ENCODE data around the gene KRTAP5-2.
"Not testable (repeated sequence)": the region's sequence is repeated elsewhere in the genome, so short reads cannot be mapped to it uniquely, and the experiment has no call there.

KRTAP5-2 gene

DNA sequence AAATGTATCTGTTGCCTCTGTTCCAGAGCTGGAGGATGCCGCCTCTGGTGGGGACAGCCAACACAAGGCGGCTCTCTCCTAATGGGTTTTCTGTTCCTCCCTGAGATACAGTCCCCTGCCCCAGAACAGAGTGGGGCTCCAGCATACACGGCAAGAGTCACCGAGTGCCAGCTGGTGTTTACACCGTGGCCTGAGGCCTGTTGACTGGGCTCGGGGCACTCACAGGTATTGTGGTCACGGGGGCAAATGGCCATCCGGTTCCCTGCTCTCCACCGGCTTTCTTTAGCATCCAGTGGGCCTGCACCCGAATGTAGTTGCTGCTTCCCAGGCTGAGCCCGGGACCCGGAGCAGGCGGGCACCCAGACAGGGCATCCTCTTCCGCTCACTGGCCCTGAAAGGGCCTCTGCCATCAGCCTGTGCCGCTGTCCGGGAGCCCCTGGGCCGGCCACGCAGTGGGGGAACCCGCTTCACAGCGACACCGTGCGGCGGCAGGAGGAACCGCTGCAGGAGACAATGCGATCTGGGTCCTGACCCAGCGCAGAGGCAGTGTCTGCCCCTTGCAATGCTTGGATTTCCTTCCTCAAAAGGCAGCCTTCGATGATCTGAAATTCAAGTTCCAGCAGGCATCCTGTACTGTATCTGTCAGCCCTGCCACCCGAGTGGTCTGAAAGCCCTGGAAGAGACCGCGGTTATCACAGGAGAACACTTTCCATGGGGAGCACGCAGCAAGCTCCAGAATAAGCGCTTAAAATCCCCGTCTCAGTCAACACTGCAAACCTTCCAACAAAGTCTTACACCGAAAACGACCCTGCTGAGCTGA, 30.6 kb upstream of the KRTAP5-2 start:
- peak; percentile 27 for DNase-seq (ENCODE audit: low spot score)

DNA sequence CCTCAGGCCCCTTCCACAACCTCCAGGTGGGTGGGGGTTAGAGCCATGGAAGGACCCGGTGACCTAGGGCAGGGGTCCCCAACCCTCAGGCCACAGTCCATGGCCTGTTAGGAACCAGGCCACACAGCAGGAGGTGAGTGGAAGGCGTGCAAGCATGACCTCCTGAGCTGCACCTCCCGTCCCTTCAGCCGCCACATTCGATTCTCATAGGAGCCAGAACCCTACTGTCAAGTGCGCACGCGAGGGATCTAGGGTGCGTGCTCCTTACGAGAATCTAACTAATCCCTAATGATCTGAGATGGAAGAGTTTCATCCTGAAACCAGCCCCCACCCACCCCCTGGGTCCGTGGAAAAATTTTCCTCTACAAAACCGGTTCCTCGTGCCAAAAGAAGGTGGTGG, 27.4 kb upstream of the KRTAP5-2 start:
- no peak for DNase-seq (ENCODE audit: low spot score)

DNA sequence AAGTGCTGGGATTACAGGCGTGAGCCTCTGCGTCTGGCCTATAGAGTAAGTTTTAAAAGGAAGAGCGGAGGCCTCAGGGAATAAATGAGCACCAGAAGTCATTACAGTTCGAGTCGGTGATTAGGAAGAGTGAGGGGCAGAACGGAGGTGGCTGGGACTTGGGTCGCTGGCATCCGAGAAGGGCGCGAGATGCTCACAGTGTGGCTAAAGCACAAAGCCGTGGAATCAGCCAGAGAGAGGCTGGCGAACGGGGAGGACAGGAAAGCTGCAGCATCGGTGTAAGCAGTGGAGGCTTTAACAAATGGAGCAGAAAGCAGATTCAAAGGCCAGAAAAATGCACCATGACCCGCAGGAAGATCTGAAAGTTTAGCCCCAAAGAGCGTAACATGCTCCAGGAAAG, 26.5 kb upstream of the KRTAP5-2 start:
- DNase-seq (ENCODE audit: low spot score): no peak

DNA sequence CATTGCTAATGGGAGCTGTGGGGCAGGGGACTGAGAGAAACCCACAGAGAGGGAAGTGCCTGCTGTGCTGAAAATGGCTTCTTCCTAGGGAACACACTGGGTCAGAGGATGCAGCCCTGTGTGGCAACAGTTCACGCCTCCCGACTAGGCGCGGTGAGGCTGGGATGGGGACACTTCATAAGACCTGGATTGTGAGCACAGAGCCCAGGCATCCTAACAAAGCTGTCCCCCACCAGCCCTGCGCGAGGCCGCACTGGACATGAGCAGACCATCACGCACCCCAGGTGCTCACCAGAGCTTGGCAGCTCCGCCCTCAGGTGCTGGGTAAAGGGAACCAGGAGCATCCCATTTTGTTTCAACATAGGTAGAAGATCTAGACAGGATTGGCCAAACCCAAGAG, 25.6 kb upstream of the KRTAP5-2 start:
- DNase-seq (ENCODE audit: low spot score): no peak

DNA sequence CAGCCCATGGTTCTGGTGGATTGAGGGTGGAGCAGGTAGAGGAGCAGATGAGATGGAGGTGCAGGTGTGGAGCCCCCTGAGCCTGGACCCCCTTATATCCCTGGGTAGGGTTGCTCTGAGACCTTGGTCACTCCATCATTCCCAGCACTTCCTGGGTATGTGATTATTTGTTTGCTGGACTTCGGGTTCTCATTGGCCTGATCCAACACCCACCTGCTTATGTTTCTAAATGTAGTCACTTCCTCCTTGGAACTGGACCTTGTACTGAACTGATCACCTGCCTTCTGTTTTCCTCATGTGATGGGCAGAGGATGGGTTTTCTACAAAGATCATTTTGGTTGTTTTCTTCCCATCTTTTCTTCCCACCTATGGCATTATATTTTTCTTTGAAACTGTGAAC, 24.0 kb upstream of the KRTAP5-2 start, which contains the start of gene KRTAP5-4:
KRTAP5-4 (minus strand) TSS at position 53 of the 400 bp plus-strand sequence; CDS start at position 8, 45 bp downstream.
- no peak for DNase-seq (ENCODE audit: low spot score)

DNA sequence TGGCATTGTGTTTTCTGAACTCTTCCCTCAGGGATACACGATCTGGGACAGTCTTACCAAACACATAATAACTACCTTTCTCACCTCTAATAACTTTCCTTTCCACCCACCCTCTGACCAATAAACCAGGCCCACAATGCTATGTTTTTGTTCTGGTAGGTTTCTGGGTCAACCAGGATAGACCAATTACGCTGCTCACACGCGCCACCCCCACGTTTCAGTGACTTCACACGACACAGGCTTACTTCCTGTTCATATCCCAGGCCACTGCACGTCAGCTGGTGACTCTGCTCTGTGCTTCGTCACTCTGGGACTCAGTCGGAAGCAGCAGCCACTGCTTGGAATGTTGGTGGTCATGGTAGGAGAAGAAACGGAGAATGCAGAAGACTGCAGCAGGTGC, 21.4 kb upstream of the KRTAP5-2 start:
- peak; percentile 65 for DNase-seq (ENCODE audit: low spot score)

DNA sequence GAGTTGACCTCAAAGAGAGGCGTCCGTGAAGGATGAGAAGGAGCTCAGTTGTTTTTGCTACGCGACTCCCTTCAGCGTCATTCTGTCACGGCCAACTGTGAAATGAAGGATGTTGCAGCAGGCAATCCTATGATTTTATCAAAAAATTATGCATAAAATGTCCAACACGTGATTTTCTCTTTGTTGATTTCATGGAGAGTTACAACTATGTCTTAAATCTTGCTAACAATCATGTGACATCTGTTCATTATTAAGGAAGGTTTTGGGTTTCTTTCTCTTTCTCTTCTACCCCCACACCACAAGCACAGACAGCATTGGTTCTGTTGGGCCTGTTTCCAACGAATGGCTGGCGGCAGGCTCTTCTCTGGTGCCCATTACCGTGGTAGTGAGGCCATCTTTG, 20.1 kb upstream of the KRTAP5-2 start:
- no peak for DNase-seq (ENCODE audit: low spot score)

DNA sequence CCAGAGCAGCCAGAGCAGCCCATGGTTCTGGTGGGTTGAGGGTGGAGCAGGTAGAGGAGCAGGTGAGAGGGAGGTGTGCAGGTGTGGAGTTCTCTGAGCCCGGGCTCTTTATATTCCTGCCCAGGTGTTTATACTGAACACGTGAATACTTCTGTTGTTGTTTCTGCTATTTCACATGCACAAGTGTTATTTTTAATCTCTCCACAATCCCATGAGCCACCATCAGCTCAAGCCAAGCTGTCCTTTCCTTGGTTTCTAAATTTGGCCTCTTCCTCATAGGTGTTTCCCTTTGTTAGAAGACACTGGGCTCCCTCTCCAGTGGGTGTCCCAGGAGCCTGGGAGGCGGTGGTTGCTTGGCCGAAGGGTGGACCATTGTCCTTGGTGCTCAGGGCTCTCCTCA, 10.3 kb upstream of the KRTAP5-2 start, which contains the start of gene KRTAP5-3:
KRTAP5-3 (minus strand) TSS at position 101 of the 400 bp plus-strand sequence; CDS start at position 23, 78 bp downstream.
- no peak for DNase-seq (ENCODE audit: low spot score)

DNA sequence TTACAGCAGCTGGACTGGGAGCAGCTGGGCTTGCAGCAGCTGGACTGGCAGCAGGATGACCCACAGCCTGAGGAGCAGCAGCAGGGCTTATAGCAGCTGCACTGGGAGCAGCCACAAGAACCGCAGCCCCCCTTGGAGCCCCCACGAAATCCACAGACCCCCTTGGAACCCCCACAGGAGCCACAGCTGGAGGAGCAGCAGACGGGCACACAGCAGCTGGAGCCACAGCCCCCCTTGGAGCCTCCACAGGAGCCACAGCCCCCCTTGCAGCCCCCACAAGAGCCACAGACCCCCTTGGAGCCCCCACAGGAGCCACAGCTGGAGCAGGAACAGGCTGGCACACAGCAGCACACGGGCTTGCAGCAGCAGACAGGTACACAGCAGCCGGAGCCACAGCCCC, 9.8 kb upstream of the KRTAP5-2 start:
- not testable (repeated sequence) for DNase-seq (ENCODE audit: low spot score)

DNA sequence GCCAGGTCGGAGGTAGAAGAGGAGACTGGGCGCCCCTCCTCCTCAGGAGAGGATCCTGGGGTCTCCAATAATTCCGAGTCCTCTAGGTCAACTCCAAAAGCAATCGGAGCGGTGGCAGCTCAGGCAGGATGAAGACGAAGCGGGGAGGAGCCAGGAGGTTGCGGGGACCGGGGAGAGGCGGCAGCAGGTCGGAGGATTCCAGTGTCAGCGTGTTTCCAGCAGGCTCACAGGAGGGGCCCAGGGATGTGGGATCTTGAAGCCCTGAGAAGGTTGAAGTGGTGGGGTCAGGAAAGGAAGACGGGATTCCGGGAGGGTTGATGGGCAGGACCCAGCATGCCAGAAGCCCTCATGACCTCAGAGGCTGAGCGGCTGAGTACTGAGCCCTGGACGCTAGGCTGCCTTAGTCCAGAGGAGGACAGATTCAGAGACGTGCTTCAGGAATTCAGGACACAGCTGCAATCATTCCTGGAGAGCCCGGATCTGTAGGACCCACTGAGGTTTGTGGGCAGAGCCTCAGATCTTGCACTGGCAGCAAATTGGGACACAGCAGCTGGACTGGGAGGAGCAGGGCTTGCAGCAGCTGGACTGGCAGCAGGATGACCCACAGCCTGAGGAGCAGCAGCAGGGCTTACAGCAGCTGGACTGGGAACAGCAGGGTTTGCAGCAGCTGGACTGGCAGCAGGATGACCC, 9.2 kb upstream of the KRTAP5-2 start:
- DNase-seq (ENCODE audit: low spot score): not testable (repeated sequence)

DNA sequence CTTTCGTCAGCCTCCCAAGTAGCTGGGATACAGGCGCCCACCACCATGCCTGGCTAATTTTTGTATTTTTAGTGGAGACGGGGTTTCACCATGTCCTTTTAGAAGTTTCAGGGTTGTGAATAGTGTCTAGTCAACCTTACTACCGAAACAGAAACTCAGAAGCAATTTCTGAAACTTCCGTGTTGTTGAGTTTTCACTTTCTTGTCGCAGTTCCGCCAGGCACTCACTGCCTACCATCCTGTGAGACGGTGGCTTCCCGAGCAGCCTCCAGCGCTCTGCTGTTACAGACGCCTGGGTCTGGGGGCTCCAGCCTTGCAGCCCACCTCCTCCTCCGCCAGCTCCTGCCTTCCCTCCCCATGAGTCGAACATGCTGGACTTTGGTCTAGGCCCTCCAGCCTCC, 7.8 kb upstream of the KRTAP5-2 start:
- DNase-seq (ENCODE audit: low spot score): not testable (repeated sequence)

DNA sequence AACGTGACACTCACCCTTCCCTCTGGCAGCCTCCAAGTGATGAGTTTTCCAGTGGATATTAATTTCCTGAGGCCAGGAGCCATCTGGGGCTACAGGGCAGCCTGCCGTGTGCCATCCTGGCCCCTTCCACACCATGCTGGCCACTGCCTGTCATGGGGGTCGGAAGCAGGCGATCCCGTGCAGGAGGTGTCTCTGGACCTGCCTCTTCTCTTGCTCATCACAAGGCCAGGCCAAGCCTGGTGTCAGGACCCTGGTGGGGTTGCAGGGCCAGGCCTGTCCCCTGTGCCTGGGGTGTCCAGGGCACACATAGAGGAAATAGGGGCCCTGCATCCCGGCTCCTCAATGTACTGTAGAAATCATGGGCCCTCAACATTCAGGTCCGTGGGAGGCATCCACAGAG, 6.6 kb upstream of the KRTAP5-2 start:
- no peak for DNase-seq (ENCODE audit: low spot score)

DNA sequence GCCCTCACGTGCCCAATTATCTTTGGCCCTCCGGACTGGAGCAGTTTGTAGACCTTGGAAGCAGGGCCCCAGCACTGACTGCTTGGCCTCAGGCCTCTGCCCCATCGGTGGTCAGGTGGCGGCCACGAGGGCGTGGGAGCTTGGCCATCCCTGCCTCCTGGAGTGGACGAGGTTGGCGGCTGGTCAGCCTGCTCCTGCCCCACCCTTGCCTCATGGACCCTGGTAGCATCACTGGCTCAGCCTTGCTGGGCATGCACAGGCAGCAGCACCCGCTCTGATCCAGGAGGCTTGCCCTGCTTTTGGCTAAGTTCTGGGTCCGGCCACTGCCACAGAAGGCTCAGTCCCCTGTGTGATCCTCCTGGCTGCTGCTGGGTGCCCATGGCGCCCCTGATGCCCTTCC, 6.1 kb upstream of the KRTAP5-2 start:
- no peak for DNase-seq (ENCODE audit: low spot score)

DNA sequence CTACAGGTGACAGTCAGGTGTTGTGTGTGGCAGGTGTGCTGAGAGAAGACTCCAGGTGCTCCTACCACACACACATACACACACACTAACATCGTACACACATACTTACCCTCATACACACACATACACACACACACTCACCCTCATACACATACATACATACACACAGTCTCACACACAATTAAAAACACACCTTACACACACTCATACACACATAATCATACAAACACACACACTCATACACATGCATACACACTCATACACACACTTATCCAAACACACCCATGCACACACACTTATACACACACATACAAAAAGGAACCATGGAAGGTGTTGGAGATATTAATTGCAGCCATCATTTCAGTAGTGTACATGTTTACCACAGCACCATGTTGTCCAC, 5.5 kb upstream of the KRTAP5-2 start:
- no peak for DNase-seq (ENCODE audit: low spot score)

DNA sequence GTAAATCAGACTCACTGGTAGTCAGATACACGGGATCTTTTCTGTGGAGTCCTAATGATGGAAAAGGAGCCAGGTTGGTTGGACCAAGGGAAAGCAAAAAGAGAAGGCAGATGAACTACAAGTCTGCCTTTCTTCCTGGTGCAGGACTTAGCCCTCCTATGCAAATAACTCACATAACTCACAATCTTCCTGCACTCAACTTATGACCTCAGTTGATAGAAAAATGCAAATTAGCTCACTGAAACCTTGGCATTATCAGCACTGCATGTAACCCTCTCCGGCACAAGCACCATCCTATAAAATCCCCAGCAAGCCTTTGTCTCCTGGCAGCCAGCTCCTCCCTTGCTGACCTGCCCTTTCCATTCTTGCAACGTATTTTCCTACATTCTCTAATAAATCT, 3.6 kb upstream of the KRTAP5-2 start:
- not testable (repeated sequence) for DNase-seq (ENCODE audit: low spot score)

DNA sequence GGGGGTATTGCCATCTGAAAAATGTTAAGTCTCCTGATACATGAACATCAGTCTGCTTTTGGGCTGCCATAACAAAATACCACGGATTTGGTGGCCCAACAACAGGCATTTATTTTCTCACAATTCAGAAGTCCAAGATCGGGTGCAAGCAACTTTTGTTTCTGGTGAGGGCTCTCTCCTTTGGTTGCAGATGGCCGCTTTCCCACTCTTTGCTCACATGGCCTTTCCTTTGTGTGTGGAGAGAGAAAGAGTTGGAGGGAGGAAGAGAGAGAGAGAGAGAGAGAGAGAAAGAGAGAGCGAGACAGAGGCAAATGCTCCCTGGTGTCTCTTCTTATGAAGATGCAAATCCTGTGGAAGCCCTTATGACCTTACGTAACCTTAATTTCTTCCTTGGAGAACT, 2.5 kb upstream of the KRTAP5-2 start:
- DNase-seq (ENCODE audit: low spot score): no peak

DNA sequence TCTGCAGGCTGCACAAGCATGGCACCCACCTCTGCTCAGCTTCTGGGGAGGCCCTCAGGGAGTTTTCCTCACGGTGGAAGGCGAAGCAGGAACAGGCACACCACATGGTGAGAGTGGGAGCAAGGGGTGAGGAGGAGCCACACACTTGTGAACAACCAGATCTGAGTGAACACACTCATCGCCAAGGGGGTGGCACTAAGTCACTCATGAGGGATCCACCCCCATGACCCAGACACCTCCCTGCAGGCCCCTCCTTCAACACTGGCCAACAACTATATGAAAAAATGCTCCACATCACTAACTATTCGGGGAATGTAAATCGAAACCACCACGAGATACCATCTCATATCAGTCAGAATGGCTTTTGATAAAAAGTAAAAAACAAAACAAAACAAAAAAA, 722 bp upstream of the KRTAP5-2 start:
- no peak for DNase-seq (ENCODE audit: low spot score)

DNA sequence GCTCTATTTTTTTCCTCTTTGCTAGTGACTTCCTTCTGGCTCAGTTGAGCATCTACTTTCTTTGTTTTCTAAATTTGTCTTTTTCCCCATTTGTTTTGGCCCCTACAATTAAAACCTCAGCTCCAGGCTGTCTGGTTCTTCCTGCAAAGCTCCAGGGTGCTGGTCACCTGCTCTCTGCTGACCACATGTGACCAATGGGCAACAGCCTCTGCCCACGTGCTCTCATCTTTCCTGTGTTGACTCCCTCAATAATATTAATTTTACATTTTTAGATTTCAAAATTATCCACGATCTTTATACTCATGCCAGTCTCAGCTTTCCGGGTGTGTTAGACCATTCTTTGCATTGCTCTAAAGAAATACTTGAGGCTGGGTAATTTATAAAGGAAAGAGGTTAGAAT, 312 bp upstream of the KRTAP5-2 start:
- DNase-seq (ENCODE audit: low spot score): not testable (repeated sequence)

DNA sequence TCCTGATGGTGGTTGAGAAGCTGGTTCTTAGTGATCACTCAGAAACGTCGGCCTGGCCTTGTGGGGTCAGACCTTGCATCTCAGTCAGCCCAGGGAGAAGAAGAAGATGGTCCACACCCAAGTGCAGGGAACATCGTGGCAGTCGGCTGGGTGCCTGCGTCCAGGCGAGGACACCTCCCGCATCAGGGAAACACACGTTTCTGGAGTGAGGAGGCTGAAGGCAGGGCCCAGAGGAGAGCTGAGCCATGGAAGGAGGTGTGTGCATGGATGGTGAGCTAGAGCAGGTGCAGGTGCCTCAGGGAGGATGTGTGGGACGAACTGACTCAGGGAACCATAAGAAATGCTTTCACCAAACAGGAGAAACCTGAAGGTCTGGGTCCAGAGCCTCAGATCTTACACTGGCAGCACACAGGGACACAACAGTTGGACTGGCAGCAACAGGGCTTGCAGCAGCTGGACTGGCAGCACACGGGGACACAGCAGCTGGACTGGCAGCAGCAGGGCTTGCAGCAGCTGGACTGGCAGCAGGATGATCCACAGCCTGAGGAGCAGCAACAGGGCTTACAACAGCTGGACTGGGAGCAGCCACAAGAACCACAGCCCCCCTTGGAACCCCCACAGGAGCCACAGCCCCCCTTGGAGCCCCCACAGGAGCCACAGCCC, 632 bp downstream of the KRTAP5-2 start:
- DNase-seq (ENCODE audit: low spot score): no peak

DNA sequence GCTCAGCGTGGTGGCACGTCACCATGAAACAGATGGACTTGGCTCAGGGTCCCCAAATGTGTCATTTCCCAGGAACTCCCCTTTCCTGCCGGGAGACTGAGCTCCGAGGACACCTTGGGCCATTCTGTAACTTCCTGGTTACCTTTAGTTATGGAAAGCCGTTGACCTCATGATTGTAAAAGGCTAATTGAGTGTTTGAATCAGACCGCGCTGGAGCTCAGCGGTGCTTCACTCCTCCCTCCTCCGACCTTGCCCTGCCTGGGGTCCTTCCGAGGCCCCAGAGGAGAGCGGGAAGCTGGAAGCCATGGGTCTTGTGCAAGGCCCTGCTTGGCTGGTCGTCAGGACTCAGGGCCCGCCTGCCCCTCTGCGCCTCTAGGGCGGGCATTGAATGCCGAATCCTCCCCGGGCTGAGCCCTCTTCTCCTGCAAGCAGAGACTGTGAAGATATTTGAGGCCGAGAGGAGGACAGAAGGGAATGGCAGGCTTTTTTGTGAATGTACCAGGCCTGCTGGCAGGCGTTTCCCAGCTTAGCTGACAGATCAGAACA, 1.4 kb downstream of the KRTAP5-2 start:
- DNase-seq (ENCODE audit: low spot score): not testable (repeated sequence)

DNA sequence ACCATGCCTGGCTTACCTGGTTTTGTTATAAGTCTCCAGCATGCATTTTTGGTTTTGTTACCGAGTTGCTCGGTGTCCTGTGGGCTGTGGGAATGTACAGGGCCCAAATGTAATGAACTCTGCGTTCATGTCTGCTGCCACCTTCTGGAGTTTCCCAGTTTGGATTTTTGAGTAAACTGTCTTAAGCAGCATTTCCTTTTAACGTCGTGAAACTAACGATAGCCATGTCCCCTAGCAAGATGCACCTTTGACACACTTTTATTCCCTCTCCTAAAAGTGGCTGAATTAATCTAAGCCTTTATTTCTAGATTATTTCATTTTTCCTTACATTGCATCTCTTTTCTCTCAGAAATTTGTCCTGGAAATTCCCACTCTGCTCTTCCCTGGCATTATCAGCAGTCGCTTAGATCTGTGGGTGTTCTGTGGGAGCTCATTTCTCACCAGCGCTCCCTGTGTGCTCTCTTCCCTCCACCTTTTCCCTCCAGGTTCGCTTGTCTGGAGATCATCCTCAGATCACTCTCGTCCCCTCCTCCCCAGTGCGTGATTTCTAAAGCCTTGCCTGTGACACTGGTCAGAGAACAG, 2.0 kb downstream of the KRTAP5-2 start:
- DNase-seq (ENCODE audit: low spot score): not testable (repeated sequence)

DNA sequence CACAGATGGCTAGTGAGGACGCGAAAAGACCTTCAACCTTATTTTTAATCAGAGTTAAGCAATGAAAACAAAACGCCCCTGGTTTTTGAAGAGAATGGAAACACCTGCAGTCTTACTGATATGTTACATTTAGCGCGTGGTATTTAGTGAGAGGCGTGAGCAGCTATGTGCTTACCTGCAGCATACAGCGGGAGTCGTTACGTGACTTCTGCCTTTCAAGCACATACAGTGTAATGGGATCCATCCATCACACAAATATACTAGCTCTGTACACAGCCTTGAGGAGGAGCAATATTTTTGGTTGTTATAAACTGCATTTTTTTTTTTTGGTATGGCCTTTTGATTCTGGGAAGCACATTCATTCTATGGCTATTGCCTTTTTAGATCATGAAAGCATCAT, 5.5 kb downstream of the KRTAP5-2 start:
- no peak for DNase-seq (ENCODE audit: low spot score)

Measured in SW480 (cell line).